MCF 10A (cell line): Measurements from ENCODE around the gene AKR1B1. TPM values are rescaled to one million over a fixed set of nuclear protein-coding genes. Genes with fewer than 3 reads are reported as not detected.

Source experiments
- BruUV-seq: library from RNA; stranded (reverse); fragments of 400-500 nt; replicated peaks from 2 replicates; lab custom pipeline; 2021; lab: Mats Ljungman, UMichigan
- CTCF ChIA-PET: fragments of 300-600 bp; sonication (Branson Sonifier 250); formaldehyde crosslinking; extraction: SDS; loops from one replicate; lab custom pipeline; 2021; ENCODE audit warnings: antibody characterized with exemption, inconsistent platforms; lab: Yijun Ruan, JAX
- POLR2A ChIA-PET: fragments of 300-600, 350-650 bp; sonication (Branson Sonifier 250); formaldehyde crosslinking; extraction: SDS; loops from one replicate; lab custom pipeline; 2020; ENCODE audit warnings: antibody characterized with exemption, inconsistent platforms; lab: Yijun Ruan, JAX
- DNase-seq: peaks from one replicate; pipeline ENCODE4 v3.0.0-alpha.2; 2018; ENCODE audit not compliant: unreplicated experiment
- H3K27ac Mint-ChIP-seq: one replicate; pipeline ENCODE4 v1.8.0; 2022; ENCODE audit warnings: mild to moderate bottlenecking, low read depth, mixed read lengths; ENCODE audit not compliant: unreplicated experiment
- H3K27me3 Mint-ChIP-seq: one replicate; pipeline ENCODE4 v1.8.0; 2022; ENCODE audit warnings: mixed read lengths; ENCODE audit not compliant: insufficient read depth, unreplicated experiment
- H3K36me3 Mint-ChIP-seq: one replicate; pipeline ENCODE4 v1.8.0; 2022; ENCODE audit warnings: mild to moderate bottlenecking, moderate library complexity, mixed read lengths; ENCODE audit not compliant: insufficient read depth, unreplicated experiment
- H3K4me1 Mint-ChIP-seq: one replicate; pipeline ENCODE4 v1.8.0; 2022; ENCODE audit warnings: mixed read lengths; ENCODE audit not compliant: insufficient read depth, unreplicated experiment
- H3K4me3 Mint-ChIP-seq: one replicate; pipeline ENCODE4 v1.8.0; 2022; ENCODE audit warnings: mild to moderate bottlenecking, moderate library complexity, mixed read lengths; ENCODE audit not compliant: unreplicated experiment
- H3K9me3 Mint-ChIP-seq: one replicate; pipeline ENCODE4 v1.8.0; 2022; ENCODE audit warnings: mixed read lengths; ENCODE audit not compliant: unreplicated experiment
- intact Hi-C: fragments of 100-400 bp; cut with micrococcal nuclease; formaldehyde crosslinking; loops from 2 replicates; pipeline ENCODE4 v1.14.1; 2022
- total RNA-seq: library from RNA; stranded (reverse); gene quantifications from 2 replicates; pipeline ENCODE4 v1.2.3, GENCODE V29; 2022
- TF ChIP-seq, protein P1 (sequence below): fragments of 200-600 bp; IDR thresholded peaks from one replicate; pipeline ENCODE4 v1.8.0; 2022; ENCODE audit warnings: antibody characterized with exemption, mild to moderate bottlenecking; ENCODE audit not compliant: unreplicated experiment

Gene AKR1B1
- total RNA-seq, 1 experiment from 2014 or later = 128 TPM

DNA sequence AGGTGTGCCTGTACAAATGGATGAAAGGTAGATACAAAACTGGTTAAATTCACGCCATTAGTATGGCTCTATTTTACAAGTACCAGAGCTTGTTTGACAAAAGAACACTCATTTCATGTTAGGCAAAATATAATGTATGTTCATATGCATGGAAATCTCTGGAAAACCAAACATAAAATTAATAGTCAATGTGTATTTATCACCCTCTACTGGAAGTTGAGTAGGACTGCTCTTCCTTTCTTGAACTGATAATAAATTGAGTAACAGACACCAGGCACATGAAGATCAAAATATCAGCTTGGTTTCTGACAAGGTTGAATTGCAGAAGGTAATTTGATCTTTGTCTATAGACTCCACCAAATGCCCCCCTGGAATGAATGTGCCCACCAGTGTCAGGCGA is 19.8 kb upstream of the AKR1B1 start:
- TF ChIP-seq, protein P1, sequence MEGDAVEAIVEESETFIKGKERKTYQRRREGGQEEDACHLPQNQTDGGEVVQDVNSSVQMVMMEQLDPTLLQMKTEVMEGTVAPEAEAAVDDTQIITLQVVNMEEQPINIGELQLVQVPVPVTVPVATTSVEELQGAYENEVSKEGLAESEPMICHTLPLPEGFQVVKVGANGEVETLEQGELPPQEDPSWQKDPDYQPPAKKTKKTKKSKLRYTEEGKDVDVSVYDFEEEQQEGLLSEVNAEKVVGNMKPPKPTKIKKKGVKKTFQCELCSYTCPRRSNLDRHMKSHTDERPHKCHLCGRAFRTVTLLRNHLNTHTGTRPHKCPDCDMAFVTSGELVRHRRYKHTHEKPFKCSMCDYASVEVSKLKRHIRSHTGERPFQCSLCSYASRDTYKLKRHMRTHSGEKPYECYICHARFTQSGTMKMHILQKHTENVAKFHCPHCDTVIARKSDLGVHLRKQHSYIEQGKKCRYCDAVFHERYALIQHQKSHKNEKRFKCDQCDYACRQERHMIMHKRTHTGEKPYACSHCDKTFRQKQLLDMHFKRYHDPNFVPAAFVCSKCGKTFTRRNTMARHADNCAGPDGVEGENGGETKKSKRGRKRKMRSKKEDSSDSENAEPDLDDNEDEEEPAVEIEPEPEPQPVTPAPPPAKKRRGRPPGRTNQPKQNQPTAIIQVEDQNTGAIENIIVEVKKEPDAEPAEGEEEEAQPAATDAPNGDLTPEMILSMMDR = peak; percentile 15
- CTCF ChIA-PET = interaction anchor here (1.2 to 4.9 kb wide), 8 partner anchors 19 to 69 kb away, joined by 3 to 45 read pairs (median 8); partner anchors contain the start of gene AKR1B1
- POLR2A ChIA-PET = interaction anchor here (1.0 kb wide), 1 partner anchor 24 kb away, joined by 3 read pairs; no protein-coding TSS in a partner anchor
- DNase-seq = no peak
- Mint-ChIP-seq H3K36me3 (no peaks in the 10 kb centered on the region), H3K27me3 (no peaks in the 10 kb centered on the region), H3K27ac (no peak overlapping the region), H3K4me1 (peaks cover 22% of the 10 kb centered on the region), H3K4me3 (no peak overlapping the region), H3K9me3 (no peaks in the 10 kb centered on the region)
- no TSS peak for BruUV-seq
- intact Hi-C loops = loop anchor here (1.0 to 2.0 kb wide), 4 partner anchors 20 to 46 kb away; partner anchors contain the start of gene AKR1B1

DNA sequence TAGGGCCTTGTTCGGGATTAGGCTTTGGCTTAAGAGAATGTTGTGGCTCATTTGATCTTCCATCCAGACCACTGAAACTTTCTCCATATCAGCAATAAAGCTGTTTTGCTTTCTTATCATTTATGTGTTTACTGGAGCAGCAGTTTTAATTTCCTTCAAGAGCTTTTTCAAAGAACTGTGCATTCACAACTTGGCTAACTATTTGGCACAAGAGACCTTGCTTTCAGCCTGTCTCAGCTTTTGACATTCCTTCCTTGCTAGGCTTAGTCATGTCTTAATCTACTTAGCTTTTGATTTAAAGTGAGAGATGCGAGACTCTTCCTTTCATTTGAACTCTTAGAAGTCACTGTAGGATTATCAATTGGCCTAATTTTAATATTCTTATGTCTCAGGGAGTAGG is 19.1 kb upstream of the AKR1B1 start:
- Mint-ChIP-seq H3K4me1 (peaks cover 23% of the 10 kb centered on the region), H3K27ac (no peak overlapping the region), H3K4me3 (no peak overlapping the region), H3K36me3 (no peaks in the 10 kb centered on the region), H3K9me3 (no peaks in the 10 kb centered on the region), H3K27me3 (no peaks in the 10 kb centered on the region)
- ChIA-PET POLR2A (interaction anchor here (1.5 kb wide), 1 partner anchor 19 kb away, joined by 6 read pairs; the partner anchor contains the start of gene AKR1B1), CTCF (interaction anchor here (0.6 to 4.9 kb wide), 14 partner anchors 11 to 483 kb away, joined by 3 to 45 read pairs (median 4); partner anchors contain the start of gene AKR1B1)
- intact Hi-C loops = loop anchor here (1.0 to 2.0 kb wide), 4 partner anchors 19 to 46 kb away; partner anchors contain the start of gene AKR1B1
- no peak for DNase-seq
- TF ChIP-seq, protein P1 = no peak
- BruUV-seq = no TSS peak

DNA sequence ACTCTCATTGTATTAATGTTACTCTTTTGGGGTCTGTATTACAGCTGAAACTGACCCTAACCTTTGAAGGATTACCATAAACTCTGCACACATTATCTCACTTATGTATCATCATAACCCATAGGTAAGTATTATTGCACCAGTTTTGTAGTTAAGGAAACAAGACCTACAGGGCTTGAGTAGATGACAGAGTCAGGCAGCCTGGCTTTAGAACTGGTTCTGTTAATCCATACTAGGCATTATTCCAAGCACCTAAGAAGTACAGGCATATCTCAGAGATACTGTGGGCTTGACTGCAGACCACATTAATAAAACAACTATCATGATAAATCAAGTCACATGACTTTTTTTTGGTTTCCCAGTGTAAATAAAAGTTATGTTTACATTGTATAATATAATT is 17.1 kb upstream of the AKR1B1 start:
- CTCF ChIA-PET = interaction anchor here (0.7 kb wide), 1 partner anchor 43 kb away, joined by 5 read pairs; no protein-coding TSS in a partner anchor
- BruUV-seq = no TSS peak
- H3K27ac Mint-ChIP-seq = no peak overlapping the region

DNA sequence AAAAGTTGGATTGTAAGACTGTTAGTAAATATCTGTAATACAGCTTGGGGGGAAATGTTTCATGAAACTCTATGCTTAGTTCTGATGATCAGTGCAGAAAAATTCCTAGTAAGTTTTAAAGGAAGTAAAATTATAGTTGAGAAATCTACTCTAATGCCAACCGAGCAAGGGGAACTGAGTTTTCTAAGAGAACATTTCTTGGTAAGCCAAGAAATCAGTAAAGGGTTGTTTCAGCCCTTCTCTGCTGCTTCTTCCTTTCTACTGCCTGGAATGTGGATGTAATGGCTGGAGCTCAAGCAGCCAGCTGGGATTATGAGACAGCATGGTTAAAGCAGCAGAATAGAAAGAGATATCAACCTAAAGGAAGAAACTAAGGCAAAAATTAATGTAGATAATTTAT is 15.9 kb upstream of the AKR1B1 start:
- Mint-ChIP-seq H3K4me3 (no peak overlapping the region), H3K36me3 (no peaks in the 10 kb centered on the region), H3K4me1 (peaks cover 17% of the 10 kb centered on the region), H3K27me3 (no peaks in the 10 kb centered on the region), H3K9me3 (no peaks in the 10 kb centered on the region), H3K27ac (peak overlapping the region; percentile 84)
- ChIA-PET CTCF (interaction anchor here (0.6 to 0.7 kb wide), 4 partner anchors 11 to 1459 kb away, joined by 3 read pairs; no protein-coding TSS in a partner anchor), POLR2A (interaction anchor here (1.2 kb wide), 1 partner anchor 11 kb away, joined by 3 read pairs; no protein-coding TSS in a partner anchor)
- DNase-seq = no peak
- no TSS peak for BruUV-seq
- intact Hi-C loops = no loop called here
- TF ChIP-seq, protein P1 = no peak

More for the DNA sequence above, 17.1 kb upstream of the AKR1B1 start:
- no peak for DNase-seq
- Mint-ChIP-seq H3K4me3 (no peak overlapping the region), H3K36me3 (no peaks in the 10 kb centered on the region), H3K4me1 (peaks cover 24% of the 10 kb centered on the region), H3K9me3 (no peaks in the 10 kb centered on the region), H3K27me3 (no peaks in the 10 kb centered on the region)
- TF ChIP-seq, protein P1 = no peak
- POLR2A ChIA-PET = no interaction called here
- intact Hi-C loops = no loop called here
